ENCODE data around the gene JPT2.

Gene JPT2

DNA sequence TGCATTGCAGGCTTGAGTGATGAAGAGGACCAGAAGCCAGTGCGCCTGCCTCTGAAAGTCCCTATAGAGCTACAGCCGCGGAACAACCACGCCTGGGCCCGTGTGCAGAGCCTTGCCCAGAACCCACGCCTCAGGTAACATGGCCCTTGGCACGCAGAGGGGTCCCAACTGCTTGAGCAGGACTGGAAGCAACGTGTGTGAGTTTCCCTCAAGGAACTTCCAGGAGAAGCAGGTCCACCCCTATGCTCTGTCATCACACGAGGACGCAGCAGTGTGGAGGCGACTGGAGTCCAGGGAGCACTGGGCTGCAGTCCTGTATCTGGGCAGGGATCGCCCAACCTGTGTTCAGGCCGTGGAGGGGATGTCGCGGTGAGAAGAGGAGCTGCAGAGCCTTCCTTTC lies 25.1 kb upstream of the JPT2 start:
- no peak for DNase-seq

GRCh38 chr16:1654505-1655268 lies 23.4 kb upstream of the JPT2 start:
- DNase-seq: no peak

- no peak for DNase-seq
These were observed 22.7 kb upstream of the JPT2 start for GRCh38 chr16:1655269-1655807.

- DNase-seq: no peak
These were observed 21.9 kb upstream of the JPT2 start for GRCh38 chr16:1655909-1656807.

DNA sequence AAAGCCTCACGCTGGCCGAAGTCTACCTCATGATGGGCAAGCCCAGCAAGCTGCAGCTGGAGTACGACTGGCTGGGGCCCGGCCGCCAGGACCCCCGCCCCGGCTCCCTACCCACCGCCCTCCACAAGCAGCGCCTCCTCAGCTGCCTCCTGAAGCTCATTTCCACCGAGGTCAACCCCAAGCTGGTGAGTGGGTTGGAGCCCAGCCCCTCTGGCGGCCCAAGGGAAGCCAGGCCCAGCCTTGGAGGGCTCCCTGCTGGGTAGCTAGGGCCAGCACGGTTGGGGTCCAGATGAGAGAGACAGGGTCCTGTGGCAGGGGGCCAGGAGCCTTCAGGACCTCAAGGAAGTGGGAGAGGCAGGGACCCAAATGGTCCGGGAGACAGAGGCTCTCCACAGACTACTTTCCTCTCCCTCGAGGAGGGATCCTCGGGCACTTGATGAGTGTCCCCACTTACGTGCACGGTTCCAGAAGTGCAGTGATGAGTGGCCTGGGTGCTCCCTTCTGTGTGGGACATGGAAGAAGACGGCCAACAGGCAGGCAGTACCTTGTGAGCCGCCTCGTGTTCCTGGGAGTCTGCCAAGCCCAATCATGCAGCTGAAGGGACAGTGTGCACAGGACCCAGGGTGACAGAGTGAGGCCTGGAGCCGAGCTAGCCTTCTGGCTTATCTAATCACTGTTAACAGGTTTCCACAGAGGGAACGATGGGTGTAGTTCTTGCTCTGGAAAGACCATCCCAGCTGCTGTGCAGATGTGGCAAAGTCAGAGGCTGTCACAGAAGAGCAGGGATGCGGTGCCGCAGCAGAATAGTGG lies 21.1 kb upstream of the JPT2 start:
- DNase-seq: no peak

GRCh38 chr16:1657841-1658240 lies 20.2 kb upstream of the JPT2 start:
- no peak for DNase-seq

- DNase-seq: no peak
These were observed 19.0 kb upstream of the JPT2 start for GRCh38 chr16:1659031-1659430.

- no peak for DNase-seq
These were observed 16.3 kb upstream of the JPT2 start for GRCh38 chr16:1661826-1662225.

- no peak for DNase-seq
These were observed 15.5 kb upstream of the JPT2 start for GRCh38 chr16:1662543-1662942.

DNA sequence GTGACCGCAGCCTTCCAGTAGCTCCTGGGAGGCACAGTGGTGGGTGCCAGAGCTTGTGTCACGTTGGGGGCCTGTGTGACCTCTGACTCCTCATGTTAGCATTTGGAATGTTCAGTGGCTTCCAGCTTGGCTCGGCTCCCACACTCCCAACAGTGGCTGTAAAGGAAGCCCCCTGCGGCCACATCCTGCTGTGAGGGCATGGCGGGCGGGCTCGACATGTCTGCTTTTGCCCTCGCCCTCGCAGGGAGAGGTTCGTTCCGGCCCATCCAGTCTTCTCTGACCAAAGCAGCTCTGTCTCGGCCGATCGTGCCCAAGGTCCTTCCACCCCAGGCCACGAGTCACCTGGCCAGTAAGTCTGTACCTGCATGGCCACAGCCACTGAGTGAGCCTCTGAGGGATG lies 12.2 kb upstream of the JPT2 start:
- DNase-seq: no peak

DNA sequence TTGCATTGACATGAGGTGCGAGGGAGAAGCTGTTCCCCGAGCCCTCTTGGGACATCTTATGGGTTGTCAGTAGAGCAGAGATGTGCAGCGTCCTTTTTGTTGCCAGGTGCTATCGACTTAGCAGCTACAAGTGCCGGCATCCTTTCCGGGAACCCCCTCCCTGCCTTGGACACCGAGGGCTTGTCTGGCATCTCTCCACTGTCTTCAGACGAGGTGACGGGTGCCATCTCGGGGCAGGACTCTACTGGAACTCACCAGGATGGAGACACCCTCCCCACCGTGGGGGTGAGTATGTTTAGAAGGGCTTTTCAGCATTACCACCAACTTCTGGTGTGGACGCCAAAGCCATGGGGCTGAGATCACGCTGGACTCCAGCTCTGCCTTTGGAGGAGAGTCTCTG lies 11.8 kb upstream of the JPT2 start:
- no peak for DNase-seq

- DNase-seq: no peak
These were observed 10.8 kb upstream of the JPT2 start for GRCh38 chr16:1667271-1667670.

GRCh38 chr16:1667916-1668315 lies 10.2 kb upstream of the JPT2 start:
- DNase-seq: no peak

- DNase-seq: no peak
These were observed 9.3 kb upstream of the JPT2 start for GRCh38 chr16:1668612-1669319.

GRCh38 chr16:1669698-1670097 lies 8.4 kb upstream of the JPT2 start:
- DNase-seq: no peak

DNA sequence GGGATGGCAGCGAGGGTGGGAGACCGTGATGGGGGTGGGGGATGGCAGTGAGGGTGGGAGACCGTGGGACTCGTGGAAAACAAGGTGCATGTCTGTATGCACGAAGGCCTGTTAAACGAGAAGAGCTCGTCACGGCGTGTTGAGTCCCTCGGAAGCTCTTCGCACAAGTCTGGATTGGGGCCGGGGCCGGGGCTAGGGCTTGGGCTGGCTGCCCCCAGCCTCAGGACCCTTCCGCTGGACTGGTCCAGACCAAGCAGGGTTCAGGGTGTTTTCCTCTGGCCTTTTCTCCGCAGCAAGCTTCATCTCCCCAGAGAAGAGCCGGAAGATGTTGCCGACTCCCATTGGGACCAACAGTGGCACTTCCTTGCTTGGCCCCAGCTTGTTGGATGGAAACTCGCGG lies 7.7 kb upstream of the JPT2 start:
- no peak for DNase-seq

DNA sequence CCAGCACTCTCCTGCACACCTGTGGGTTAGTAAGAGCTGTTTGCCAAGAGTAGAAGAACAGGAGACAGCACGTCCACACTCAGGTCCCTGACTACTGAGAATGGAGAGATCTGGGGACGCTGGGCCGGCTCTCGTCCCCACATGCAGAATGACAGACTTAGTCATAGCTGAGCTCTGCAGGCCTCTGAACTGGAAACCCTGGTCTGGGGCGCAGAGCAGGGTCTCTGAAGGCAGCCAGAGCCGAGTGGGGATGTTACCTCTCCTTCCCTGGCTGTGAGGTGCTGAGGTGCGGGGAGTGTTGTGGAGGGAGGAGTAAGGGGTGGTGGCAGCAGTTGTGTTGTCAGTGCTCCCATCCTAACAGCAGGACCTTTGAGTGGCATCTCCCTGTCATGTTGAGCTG lies 7.2 kb upstream of the JPT2 start:
- no peak for DNase-seq

DNA sequence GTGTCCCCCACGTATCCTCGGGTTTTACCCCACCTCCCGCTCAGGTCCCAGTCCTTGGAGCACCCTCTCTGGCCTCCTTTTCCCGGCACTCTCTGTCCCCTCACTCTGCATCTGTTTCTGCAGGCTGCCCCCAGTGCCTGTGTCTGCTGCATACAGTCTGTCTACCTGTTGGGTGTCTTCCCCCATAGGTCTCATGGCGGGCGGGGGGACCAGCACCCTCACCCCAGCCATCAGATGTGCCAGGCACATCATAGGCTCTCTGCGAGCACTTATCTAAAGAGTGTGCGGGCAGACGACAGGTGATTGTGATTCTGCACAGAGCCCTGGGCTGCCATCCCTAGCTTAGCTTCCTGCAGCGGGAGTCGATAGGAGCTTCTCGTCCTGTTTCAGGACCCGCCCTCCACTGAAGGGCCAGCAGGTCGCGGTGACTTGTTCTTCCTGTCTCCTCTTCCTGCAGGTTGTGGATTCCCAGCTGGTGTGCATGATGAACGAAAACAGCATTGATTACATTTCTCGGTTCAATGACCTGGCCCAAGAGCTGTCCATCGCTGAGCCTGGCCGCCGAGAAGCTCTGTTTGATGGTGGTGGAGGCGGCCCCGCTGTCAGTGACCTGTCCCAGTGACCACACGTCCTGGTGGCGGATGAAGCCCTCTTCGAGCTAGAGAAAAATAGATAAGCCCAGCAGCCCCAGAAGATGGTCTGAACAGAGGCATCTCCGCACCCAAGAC lies 4.5 kb upstream of the JPT2 start:
- no peak for DNase-seq

- DNase-seq: no peak
These were observed 3.8 kb upstream of the JPT2 start for GRCh38 chr16:1674306-1674705.

- DNase-seq: no peak
These were observed 3.1 kb upstream of the JPT2 start for GRCh38 chr16:1674751-1675664.

- no peak for DNase-seq
These were observed 1.4 kb upstream of the JPT2 start for GRCh38 chr16:1676661-1677060.
